ENCODE measurements around the gene ZNF780B. TPM values are rescaled to one million over a fixed set of nuclear protein-coding genes. Genes with fewer than 3 reads are reported as not detected.

The ZNF780B gene
- total and polyA plus RNA-seq, 2 experiments from 2014 or later, result 10.3 to 46.7 TPM

GRCh38 chr19:40081411-40081810, 25.4 kb upstream of the ZNF780B start:
- H3K27me3 ChIP-seq, result no peaks in the 10 kb centered on the region
- DNase-seq (ENCODE audit: low read depth in 1 of 2, low spot score in 1 of 2), result no peak
- H3K9me3 ChIP-seq (ENCODE audit: low read depth), result no peaks in the 10 kb centered on the region
- H3K36me3 ChIP-seq, result peaks cover 34% of the 10 kb centered on the region
- no peaks in the 10 kb centered on the region for H3K4me1 ChIP-seq (ENCODE audit: low read depth)
- H3K4me3 ChIP-seq, result no peak overlapping the region
- H3K27ac ChIP-seq, result no peak overlapping the region
- no peak for TF ChIP-seq CTCF (IDR thresholded peaks at IDR 0.05; ENCODE audit: low read depth, low read length)

- Histone ChIP-seq H3K4me3 (no peak overlapping the region), H3K27me3 (no peaks in the 10 kb centered on the region), H3K4me1 (ENCODE audit: low read depth) (no peaks in the 10 kb centered on the region), H3K9me3 (ENCODE audit: low read depth) (peaks cover 3% of the 10 kb centered on the region), H3K36me3 (peaks cover 44% of the 10 kb centered on the region), H3K27ac (no peak overlapping the region)
- TF ChIP-seq CTCF (IDR thresholded peaks at IDR 0.05; ENCODE audit: low read depth, low read length), result no peak
- DNase-seq (ENCODE audit: low read depth in 1 of 2, low spot score in 1 of 2), result no peak
These were observed 24.3 kb upstream of the ZNF780B start for GRCh38 chr19:40080289-40080688.

DNA sequence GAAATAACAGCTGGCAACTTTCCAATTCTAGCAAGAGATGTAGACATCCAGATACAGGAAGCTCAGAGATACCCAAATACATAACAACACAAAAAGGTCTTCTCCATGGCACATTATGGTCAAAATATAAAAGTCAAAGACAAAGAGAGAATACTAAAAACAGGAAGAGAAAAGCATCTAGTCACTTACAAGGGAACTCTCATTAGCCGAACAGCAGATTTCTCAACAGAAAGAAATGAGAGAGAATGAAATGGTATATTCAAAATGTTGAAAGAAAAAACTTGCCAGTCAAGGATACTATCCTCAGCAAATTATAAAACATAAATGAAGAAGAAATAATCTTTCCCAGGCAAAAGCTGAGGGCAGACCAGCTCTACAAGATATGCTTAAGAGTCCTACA, 22.3 kb upstream of the ZNF780B start:
- Histone ChIP-seq H3K27me3 (no peaks in the 10 kb centered on the region), H3K27ac (no peak overlapping the region), H3K4me3 (no peak overlapping the region), H3K9me3 (ENCODE audit: low read depth) (peaks cover 3% of the 10 kb centered on the region), H3K36me3 (peaks cover 54% of the 10 kb centered on the region), H3K4me1 (ENCODE audit: low read depth) (no peaks in the 10 kb centered on the region)
- DNase-seq (ENCODE audit: low read depth in 1 of 2, low spot score in 1 of 2), result no peak
- no peak for TF ChIP-seq CTCF (IDR thresholded peaks at IDR 0.05; ENCODE audit: low read depth, low read length)

DNA sequence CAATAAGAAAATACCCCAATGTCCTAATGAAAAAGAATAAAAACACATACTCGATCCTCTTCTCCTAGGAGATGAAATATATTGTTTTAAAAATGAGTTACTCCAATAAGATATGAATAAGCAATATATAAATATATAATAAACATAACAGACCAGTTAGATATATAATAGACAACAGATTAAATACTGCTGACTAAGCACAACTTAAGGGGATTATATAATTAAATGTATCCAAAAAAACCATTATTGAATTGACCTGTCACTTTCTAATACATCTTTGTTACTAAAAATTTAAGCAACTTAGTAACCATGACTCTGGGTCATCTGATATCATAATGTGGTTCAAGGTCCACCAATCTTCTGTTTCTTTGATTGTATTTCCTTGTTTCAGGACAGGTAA, 14.0 kb upstream of the ZNF780B start:
- H3K4me3 ChIP-seq, result no peak overlapping the region
- no peak for TF ChIP-seq CTCF (IDR thresholded peaks at IDR 0.05; ENCODE audit: low read depth, low read length)
- H3K9me3 ChIP-seq (ENCODE audit: low read depth), result no peaks in the 10 kb centered on the region
- peaks cover 11% of the 10 kb centered on the region for H3K36me3 ChIP-seq
- no peak overlapping the region for H3K27ac ChIP-seq
- no peak for DNase-seq (ENCODE audit: low read depth in 1 of 2, low spot score in 1 of 2)
- no peaks in the 10 kb centered on the region for H3K27me3 ChIP-seq
- no peaks in the 10 kb centered on the region for H3K4me1 ChIP-seq (ENCODE audit: low read depth)

DNA sequence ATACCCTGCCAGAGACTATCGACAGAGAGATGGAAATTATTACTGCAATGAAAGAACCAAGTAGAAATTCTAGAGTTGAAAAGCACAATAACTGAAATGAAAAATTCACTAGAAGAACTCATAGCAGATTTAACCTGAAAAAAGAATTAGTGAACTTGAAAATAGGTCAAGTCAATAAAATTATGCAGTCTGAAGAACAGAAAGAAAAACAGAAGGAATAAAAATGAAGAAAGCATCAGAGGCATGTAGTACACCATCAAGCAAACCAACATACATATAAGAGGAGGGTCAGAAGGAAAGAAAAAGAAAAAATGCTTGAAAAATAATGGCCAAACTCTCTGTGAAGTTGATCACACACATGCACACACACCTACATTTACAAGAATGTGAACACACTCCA, 3.6 kb upstream of the ZNF780B start:
- no peak for DNase-seq (ENCODE audit: low read depth in 1 of 2, low spot score in 1 of 2)
- Histone ChIP-seq H3K4me3 (no peak overlapping the region), H3K27me3 (no peaks in the 10 kb centered on the region), H3K27ac (no peak overlapping the region), H3K36me3 (no peaks in the 10 kb centered on the region), H3K9me3 (ENCODE audit: low read depth) (no peaks in the 10 kb centered on the region), H3K4me1 (ENCODE audit: low read depth) (peaks cover 5% of the 10 kb centered on the region)
- no peak for TF ChIP-seq CTCF (IDR thresholded peaks at IDR 0.05; ENCODE audit: low read depth, low read length)

- Histone ChIP-seq H3K9me3 (ENCODE audit: low read depth) (no peaks in the 10 kb centered on the region), H3K4me3 (no peak overlapping the region), H3K36me3 (no peaks in the 10 kb centered on the region), H3K4me1 (ENCODE audit: low read depth) (peaks cover 8% of the 10 kb centered on the region), H3K27me3 (no peaks in the 10 kb centered on the region), H3K27ac (no peak overlapping the region)
- TF ChIP-seq CTCF (IDR thresholded peaks at IDR 0.05; ENCODE audit: low read depth, low read length), result no peak
- no peak for DNase-seq (ENCODE audit: low read depth in 1 of 2, low spot score in 1 of 2)
These were observed 1.1 kb upstream of the ZNF780B start for GRCh38 chr19:40057166-40057565.

Measured in cardiac muscle cell (in vitro differentiated cells and primary cell).